NCI-H1436 (cell line): ENCODE data around the gene FUT7.
A peak's percentile ranks its signal among the peaks of the same experiment; 100 is the strongest.
"Not testable (repeated sequence)": the region's sequence is repeated elsewhere in the genome, so short reads cannot be mapped to it uniquely, and the experiment has no call there.

Experiments
- DNase-seq: peaks from one replicate; lab custom pipeline; 2025; lab: John Stamatoyannopoulos, UW

Gene FUT7

GRCh38 chr9:137066096-137066861 lies 34.4 kb upstream of the FUT7 start:
- DNase-seq: no peak

- no peak for DNase-seq
These were observed 33.6 kb upstream of the FUT7 start for GRCh38 chr9:137065336-137065967.

GRCh38 chr9:137064880-137065164 lies 32.9 kb upstream of the FUT7 start:
- DNase-seq: no peak

- peak; percentile 22 for DNase-seq
These were observed 32.4 kb upstream of the FUT7 start for GRCh38 chr9:137064027-137064879.

GRCh38 chr9:137063311-137064026 lies 31.6 kb upstream of the FUT7 start:
- no peak for DNase-seq

- not testable (repeated sequence) for DNase-seq
These were observed 30.9 kb upstream of the FUT7 start for GRCh38 chr9:137062798-137063197.

- no peak for DNase-seq
These were observed 30.5 kb upstream of the FUT7 start for GRCh38 chr9:137062384-137062783.

GRCh38 chr9:137058521-137059234 lies 26.8 kb upstream of the FUT7 start:
- DNase-seq: no peak

- peak; percentile 29 for DNase-seq
These were observed 25.7 kb upstream of the FUT7 start for GRCh38 chr9:137057545-137057944.

- DNase-seq: no peak
These were observed 25.0 kb upstream of the FUT7 start for GRCh38 chr9:137056739-137057415.

- no peak for DNase-seq
These were observed 23.8 kb upstream of the FUT7 start for GRCh38 chr9:137055385-137056364.

- DNase-seq: no peak
These were observed 23.1 kb upstream of the FUT7 start for GRCh38 chr9:137054932-137055384.

- DNase-seq: peak; percentile 55
These were observed 22.4 kb upstream of the FUT7 start, which contains the start of gene ENTPD2 for GRCh38 chr9:137053944-137054931. Gene ENTPD2 (minus strand): TSS chr9:137054061. CDS start chr9:137053997, 64 bp downstream.

GRCh38 chr9:137052998-137053943 lies 21.4 kb upstream of the FUT7 start:
- no peak for DNase-seq

- DNase-seq: no peak
These were observed 20.4 kb upstream of the FUT7 start for GRCh38 chr9:137052293-137052692.

- no peak for DNase-seq
These were observed 19.3 kb upstream of the FUT7 start for GRCh38 chr9:137051145-137051724.

GRCh38 chr9:137050570-137050969 lies 18.7 kb upstream of the FUT7 start:
- no peak for DNase-seq
